Stomach (tissue), 9 donors: ENCODE results near the gene LRRC61. TPM values are rescaled to one million over a fixed set of nuclear protein-coding genes. Genes with fewer than 3 reads are reported as not detected.
"Not testable (repeated sequence)": the region's sequence is repeated elsewhere in the genome, so short reads cannot be mapped to it uniquely, and the experiment has no call there.

Experiments used
- DNase-seq, 2 donors: peaks; one replicate each; pipeline versions ENCODE4 v3.0.0 to v3.0.0-alpha.2; 2013 to 2019
- H3K27ac ChIP-seq, 5 donors: fragments of 200-600 bp in 4 of 5; sonication (generic) in 4 of 5; one replicate each; pipeline ENCODE4 v1.5.1; 2013 to 2019; ENCODE audit warnings: mild to moderate bottlenecking in 1 of 5, moderate library complexity in 1 of 5
- H3K27me3 ChIP-seq, 3 donors: fragments of 200-600 bp; sonication (generic); one replicate each; pipeline ENCODE4 v1.5.1; 2017 to 2019; ENCODE audit warnings: mixed run types in 1 of 3
- H3K36me3 ChIP-seq, 4 donors: fragments of 200-600 bp; sonication (generic); 1 replicate in 3 of 4; 2 replicates in 1 of 4; pipeline ENCODE4 v1.5.1; 2016 to 2019
- H3K4me1 ChIP-seq, 4 donors: fragments of 200-600 bp; sonication (generic); one replicate each; pipeline ENCODE4 v1.5.1; 2016 to 2019
- H3K4me3 ChIP-seq, 4 donors: fragments of 200-600 bp; sonication (generic) in 3 of 4; one replicate each; pipeline ENCODE4 v1.5.1; 2016 to 2019; ENCODE audit warnings: mild to moderate bottlenecking in 1 of 4
- H3K9me3 ChIP-seq, 4 donors: fragments of 200-600 bp; sonication (generic); one replicate each; pipeline ENCODE4 v1.5.1; 2016 to 2019
- CTCF ChIP-seq, 7 experiments: fragments of 450-650 bp in 4 of 7; fragments of 200-600 bp in 3 of 7; sonication (generic) in 3 of 7; IDR thresholded peaks; one replicate each; pipeline ENCODE4 v1.5.1; 2016 to 2019; ENCODE audit warnings: antibody characterized with exemption in 7 of 7, control low read depth in 2 of 7, mild to moderate bottlenecking in 1 of 7
- EP300 ChIP-seq: sonication (generic); formaldehyde crosslinking; IDR thresholded peaks from one replicate; pipeline ENCODE4 v1.6.1; 2017; ENCODE audit warnings: antibody characterized with exemption
- POLR2A ChIP-seq, 4 donors: fragments of 450-650 bp; IDR thresholded peaks; one replicate each; pipeline ENCODE4 v1.6.1; 2016; ENCODE audit warnings: antibody characterized with exemption in 4 of 4, control low read depth in 2 of 4, mild to moderate bottlenecking in 1 of 4, moderate library complexity in 1 of 4
- POLR2AphosphoS5 ChIP-seq, 3 donors: sonication (generic); formaldehyde crosslinking; IDR thresholded peaks; one replicate each; pipeline ENCODE4 v1.6.1; 2016; ENCODE audit warnings: antibody characterized with exemption in 3 of 3
- WGBS, 5 donors: extraction: QIAGEN DNeasy Blood & Tissue Kit in 3 of 5; methylation state at CpG; one replicate each; pipeline versions ENCODE4 v1.1.5 to v1.1.7; 2013 to 2018; 5-methylcytosine and 5-hydroxymethylcytosine counted together
- intact Hi-C: fragments of 100-400 bp; cut with DNase I; formaldehyde crosslinking; loops from one replicate; pipeline ENCODE4 v1.15.1; 2023; ENCODE audit warnings: low total_unique reads
- polyA plus RNA-seq, 3 donors: library from polyadenylated mRNA; stranded (reverse); fragments of 200-250 nt; gene quantifications; one replicate each; pipeline ENCODE4 v1.2.3, GENCODE V29; 2013
- total RNA-seq, 5 donors: library from RNA; depleted of rRNA; stranded (reverse); fragments of >200 nt; gene quantifications; one replicate each; pipeline versions ENCODE4 v1.1.0 to v1.2.3, GENCODE V29; 2014 to 2016
- donor health status: healthy with polysubstance abuse.
- donor health status: Bipolar disorder and iron deficiency.
- donor health status: healthy.

The LRRC61 gene
- total and polyA plus RNA-seq, 8 donors: 5.6 to 15.9 (median 9.6) TPM; not detected in 2

DNA sequence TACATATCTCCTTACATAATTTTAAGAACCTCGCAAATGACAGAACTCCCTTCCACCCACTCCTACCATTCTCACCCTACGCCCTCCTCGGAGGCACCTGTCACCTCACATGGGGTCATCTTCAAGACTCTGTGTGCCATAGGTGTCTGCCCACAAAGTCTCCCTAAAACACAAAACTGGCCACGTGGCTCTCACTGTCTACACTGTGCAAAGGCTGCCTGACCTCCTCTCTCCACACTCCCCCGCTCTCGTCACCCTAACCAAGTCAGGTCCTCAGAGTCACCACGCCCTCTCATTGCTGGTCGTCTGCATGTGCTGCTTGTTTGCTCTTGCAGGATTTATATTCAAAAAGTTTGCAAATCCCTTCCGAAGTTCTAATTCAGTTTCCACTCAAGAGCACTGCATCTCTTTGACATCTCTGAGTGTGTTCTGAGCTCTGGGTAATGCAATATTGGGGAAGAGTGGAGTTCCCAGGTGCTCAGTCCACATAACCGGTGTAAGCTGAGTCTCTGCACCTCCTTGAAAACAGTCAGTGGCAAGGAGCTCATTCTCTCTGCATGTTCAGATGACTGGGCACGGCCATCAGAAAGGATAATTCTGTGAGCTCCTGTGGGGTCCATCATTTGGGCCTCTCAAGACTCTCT lies 17.8 kb upstream of the LRRC61 start:
- H3K4me3 ChIP-seq, H3K36me3 ChIP-seq, H3K9me3 ChIP-seq, H3K27me3 ChIP-seq, H3K27ac ChIP-seq, H3K4me1 ChIP-seq, intact Hi-C loops, DNase-seq: not testable (repeated sequence)
- 81 to 88% (median 86%) methylated on average over 10 to 11 of the region's 11 CpGs for WGBS, 5 donors

DNA sequence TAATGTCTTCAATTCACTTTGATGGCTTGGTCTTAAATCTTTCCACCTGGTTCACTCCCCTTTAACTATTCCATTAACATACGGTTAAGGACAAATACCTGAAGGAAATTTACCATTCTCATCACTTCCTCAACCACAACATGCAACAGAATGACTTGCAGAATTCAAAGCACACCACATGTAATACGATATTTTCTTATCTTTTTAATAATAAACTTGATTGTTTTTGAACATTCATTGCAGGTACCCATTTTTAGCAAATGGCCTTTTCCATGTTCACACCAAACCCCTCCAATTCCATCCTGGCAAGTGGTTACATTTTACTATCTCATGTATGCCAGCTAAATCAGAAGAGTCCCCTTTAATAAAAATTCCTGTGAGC lies 17.3 kb upstream of the LRRC61 start:
- H3K9me3 ChIP-seq, DNase-seq, H3K27me3 ChIP-seq, H3K4me3 ChIP-seq, H3K27ac ChIP-seq, H3K4me1 ChIP-seq, H3K36me3 ChIP-seq, intact Hi-C loops: not testable (repeated sequence)
- WGBS, 5 donors: 27 to 49% (median 40%) methylated on average over 2 of the region's 2 CpGs

GRCh38 chr7:150306377-150306776 lies 16.8 kb upstream of the LRRC61 start:
- DNase-seq, H3K4me1 ChIP-seq, H3K27ac ChIP-seq, H3K4me3 ChIP-seq, intact Hi-C loops, H3K9me3 ChIP-seq, H3K36me3 ChIP-seq, H3K27me3 ChIP-seq: not testable (repeated sequence)
- 60 to 72% (median 64%) methylated on average over 5 of the region's 5 CpGs for WGBS, 5 donors

- no peaks in the 10 kb centered on the region for H3K4me1 ChIP-seq
- no peak overlapping the region for H3K27ac ChIP-seq
- H3K9me3 ChIP-seq: no peaks in the 10 kb centered on the region
- WGBS, 5 donors: 85 to 94% (median 89%) methylated on average over 3 of the region's 3 CpGs
- H3K4me3 ChIP-seq: no peak overlapping the region
- no peaks in the 10 kb centered on the region for H3K27me3 ChIP-seq
- no peaks in the 10 kb centered on the region for H3K36me3 ChIP-seq
- TF ChIP-seq POLR2AphosphoS5 (IDR thresholded peaks at IDR 0.05): no peak
- no peak for TF ChIP-seq POLR2A (IDR thresholded peaks at IDR 0.05)
- TF ChIP-seq CTCF (IDR thresholded peaks at IDR 0.05): no peak
- TF ChIP-seq EP300: no peak
- DNase-seq: no peak
- intact Hi-C loops: no loop called here
Measured at GRCh38 chr7:150307129-150307528, 16.0 kb upstream of the LRRC61 start.

DNA sequence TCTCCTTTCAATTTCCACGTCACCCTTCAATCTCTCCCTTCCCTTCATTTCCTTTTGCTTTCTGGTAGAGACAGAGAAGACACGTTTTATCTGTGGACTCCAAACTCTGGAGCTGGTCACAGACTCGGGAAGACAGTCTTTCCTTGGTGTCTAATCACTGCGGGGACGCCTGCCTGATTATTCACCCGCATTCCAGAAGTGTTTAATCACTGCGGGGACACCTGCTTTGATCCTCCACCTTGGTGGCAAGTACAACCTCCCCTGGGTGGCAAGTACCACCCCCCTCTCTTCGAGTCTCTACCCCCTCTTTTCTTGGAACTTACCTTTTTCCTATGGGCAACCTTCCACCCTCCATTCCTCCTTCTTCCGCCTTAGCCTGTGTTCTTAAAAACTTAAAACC lies 15.3 kb upstream of the LRRC61 start:
- Histone ChIP-seq H3K4me1 (peaks cover 0 to 3% (median under 1%) of the 10 kb centered on the region in 4 donors), H3K4me3 (no peak overlapping the region), H3K27ac (no peak overlapping the region), H3K9me3 (no peaks in the 10 kb centered on the region), H3K36me3 (no peaks in the 10 kb centered on the region), H3K27me3 (no peaks in the 10 kb centered on the region)
- intact Hi-C loops: no loop called here
- 79 to 92% (median 89%) methylated on average over 9 of the region's 9 CpGs for WGBS, 5 donors
- no peak for DNase-seq
- TF ChIP-seq CTCF (IDR thresholded peaks at IDR 0.05) (no peak), POLR2A (IDR thresholded peaks at IDR 0.05) (no peak), POLR2AphosphoS5 (IDR thresholded peaks at IDR 0.05) (no peak), EP300 (no peak)

DNA sequence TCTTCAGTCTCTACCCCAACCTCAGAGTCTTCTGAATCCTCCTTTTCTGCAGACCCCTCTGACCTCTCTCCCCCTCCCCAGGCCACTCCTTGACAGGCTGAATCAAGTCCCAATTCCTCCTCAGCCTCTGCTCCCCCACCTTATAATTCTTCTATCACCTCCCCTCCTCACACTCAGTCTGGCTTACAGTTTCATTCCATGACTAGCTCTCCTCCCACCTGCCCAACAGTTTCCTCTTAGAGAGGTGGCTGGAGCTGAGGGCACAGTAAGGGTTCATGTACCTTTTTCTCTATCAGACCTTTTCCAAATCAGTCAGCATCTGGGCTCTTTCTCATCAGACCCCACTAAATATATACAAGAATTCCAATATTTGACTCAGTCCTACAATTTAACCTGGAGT lies 14.6 kb upstream of the LRRC61 start:
- peaks cover 0 to 9% (median 2%) of the 10 kb centered on the region in 4 donors for H3K4me1 ChIP-seq
- TF ChIP-seq POLR2AphosphoS5 (IDR thresholded peaks at IDR 0.05) (no peak), CTCF (IDR thresholded peaks at IDR 0.05) (no peak), EP300 (no peak), POLR2A (IDR thresholded peaks at IDR 0.05) (no peak)
- intact Hi-C loops: no loop called here
- no peaks in the 10 kb centered on the region for H3K9me3 ChIP-seq
- no peaks in the 10 kb centered on the region for H3K36me3 ChIP-seq
- no peaks in the 10 kb centered on the region for H3K27me3 ChIP-seq
- H3K4me3 ChIP-seq: no peak overlapping the region
- H3K27ac ChIP-seq: no peak overlapping the region
- no peak for DNase-seq
